Measurements from ENCODE around the gene SAE1.

- no peak for TF ChIP-seq ELF4 (IDR thresholded peaks at IDR 0.05)
- TF ChIP-seq SUZ12 (IDR thresholded peaks at IDR 0.05), result no peak
- no peak for TF ChIP-seq TARDBP (IDR thresholded peaks at IDR 0.05)
- TF ChIP-seq SP1 (IDR thresholded peaks at IDR 0.05), result no peak
- no peak for TF ChIP-seq L3MBTL2 (conservative IDR thresholded peaks at IDR 0.05)
- no peak for TF ChIP-seq CTBP1 (IDR thresholded peaks at IDR 0.05; ENCODE audit: borderline replicate concordance)
- no peak for TF ChIP-seq ZNF384 (IDR thresholded peaks at IDR 0.05)
- TF ChIP-seq NFRKB (IDR thresholded peaks at IDR 0.05), result no peak
Measured at GRCh38 chr19:47106821-47107201, 23.8 kb upstream of the SAE1 start.
